H9 (cell line): ENCODE measurements around the gene IRF7. TPM values are rescaled to one million over a fixed set of nuclear protein-coding genes. Genes with fewer than 3 reads are reported as not detected.

Source experiments
- DNase-seq: peaks from one replicate; pipeline ENCODE4 v3.0.0-alpha.2; 2017
- H2AFZ ChIP-seq: one replicate; pipeline ENCODE4 v1.6.1; 2013; ENCODE audit warnings: mild to moderate bottlenecking, low read length, control low read depth, moderate library complexity
- H2AK5ac ChIP-seq: 2 replicates; pipeline ENCODE4 v1.6.1; 2013; ENCODE audit warnings: low read length, control low read depth, mixed read lengths; ENCODE audit not compliant: insufficient read length
- H2BK120ac ChIP-seq: one replicate; pipeline ENCODE4 v1.6.1; 2013; ENCODE audit warnings: low read depth, mild to moderate bottlenecking, low read length, control low read depth, inconsistent platforms; ENCODE audit not compliant: poor library complexity, severe bottlenecking
- H2BK12ac ChIP-seq: 2 replicates; pipeline ENCODE4 v1.6.1; 2013; ENCODE audit warnings: low read length, control low read depth, mixed read lengths, low read depth; ENCODE audit not compliant: insufficient read length
- H2BK15ac ChIP-seq: 2 replicates; pipeline ENCODE4 v1.6.1; 2013; ENCODE audit warnings: low read depth, low read length, control low read depth
- H2BK20ac ChIP-seq: one replicate; pipeline ENCODE4 v1.6.1; 2013; ENCODE audit warnings: low read depth, mild to moderate bottlenecking, low read length, control low read depth, inconsistent platforms; ENCODE audit not compliant: poor library complexity, severe bottlenecking
- H2BK5ac ChIP-seq: 2 replicates; pipeline ENCODE4 v1.6.1; 2013; ENCODE audit warnings: low read length, control low read depth, mixed read lengths; ENCODE audit not compliant: insufficient read length
- H3K14ac ChIP-seq: 2 replicates; pipeline ENCODE4 v1.6.1; 2013; ENCODE audit warnings: low read length, control low read depth; ENCODE audit not compliant: insufficient read depth
- H3K18ac ChIP-seq: 2 replicates; pipeline ENCODE4 v1.6.1; 2013; ENCODE audit warnings: low read depth, mild to moderate bottlenecking, mixed read lengths, low read length, control low read depth; ENCODE audit not compliant: insufficient read length
- H3K23ac ChIP-seq: 2 replicates; pipeline ENCODE4 v1.6.1; 2013; ENCODE audit warnings: low read length, control low read depth, mixed read lengths, low read depth; ENCODE audit not compliant: insufficient read length
- H3K23me2 ChIP-seq: 2 replicates; pipeline ENCODE4 v1.6.1; 2013; ENCODE audit warnings: low read depth, mild to moderate bottlenecking, mixed read lengths, low read length, control low read depth; ENCODE audit not compliant: insufficient read length, poor library complexity, severe bottlenecking
- H3K27ac ChIP-seq: 2 replicates; pipeline ENCODE4 v1.5.1; 2013; ENCODE audit warnings: low read length, control low read depth, mixed read lengths, low read depth; ENCODE audit not compliant: insufficient read length
- H3K27me3 ChIP-seq: 2 replicates; pipeline ENCODE4 v1.6.1; 2013; ENCODE audit warnings: low read length, control low read depth, inconsistent platforms; ENCODE audit not compliant: insufficient read depth
- H3K4ac ChIP-seq: 2 replicates; pipeline ENCODE4 v1.6.1; 2013; ENCODE audit warnings: low read depth, mild to moderate bottlenecking, control low read depth, inconsistent platforms, low read length, moderate library complexity
- H3K4me1 ChIP-seq: 2 replicates; pipeline ENCODE4 v1.6.1; 2013; ENCODE audit warnings: low read length, control low read depth, inconsistent platforms; ENCODE audit not compliant: insufficient read depth
- H3K4me2 ChIP-seq: 2 replicates; pipeline ENCODE4 v1.6.1; 2013; ENCODE audit warnings: low read length, control low read depth, mixed read lengths; ENCODE audit not compliant: insufficient read length, insufficient read depth
- H3K56ac ChIP-seq: 2 replicates; pipeline ENCODE4 v1.6.1; 2013; ENCODE audit warnings: low read depth, mild to moderate bottlenecking, mixed read lengths, low read length, control low read depth; ENCODE audit not compliant: insufficient read length
- H3K79me1 ChIP-seq: 2 replicates; pipeline ENCODE4 v1.6.1; 2013; ENCODE audit warnings: low read depth, mild to moderate bottlenecking, moderate library complexity, low read length, control low read depth, inconsistent platforms; ENCODE audit not compliant: insufficient read depth, poor library complexity, severe bottlenecking
- H3K79me2 ChIP-seq: 2 replicates; pipeline ENCODE4 v1.6.1; 2013; ENCODE audit warnings: low read length, control low read depth, inconsistent platforms; ENCODE audit not compliant: insufficient read depth
- H3K9ac ChIP-seq: 2 replicates; pipeline ENCODE4 v1.6.1; 2013; ENCODE audit warnings: low read length, control low read depth, mixed read lengths; ENCODE audit not compliant: insufficient read length; ENCODE audit errors: extremely low read depth
- H3K9me3 ChIP-seq: one replicate; pipeline ENCODE4 v1.6.1; 2013; ENCODE audit warnings: low read depth, low read length, inconsistent platforms; ENCODE audit not compliant: control insufficient read depth
- H3T11ph ChIP-seq: one replicate; pipeline ENCODE4 v1.6.1; 2013; ENCODE audit warnings: mild to moderate bottlenecking, low read length, control low read depth, inconsistent platforms
- H4K20me1 ChIP-seq: one replicate; pipeline ENCODE4 v1.6.1; 2013; ENCODE audit not compliant: control insufficient read depth, insufficient read length, insufficient read depth
- H4K5ac ChIP-seq: 2 replicates; pipeline ENCODE4 v1.6.1; 2013; ENCODE audit warnings: low read depth, mild to moderate bottlenecking, mixed read lengths, low read length, control low read depth; ENCODE audit not compliant: insufficient read length
- H4K8ac ChIP-seq: replicated peaks from 2 replicates; pipeline ENCODE4 v1.6.1; 2013; ENCODE audit warnings: low read length, control low read depth, mixed read lengths, low read depth; ENCODE audit not compliant: insufficient read length
- H4K91ac ChIP-seq: 2 replicates; pipeline ENCODE4 v1.6.1; 2013; ENCODE audit warnings: low read depth, mild to moderate bottlenecking, moderate library complexity, mixed read lengths, low read length, control low read depth; ENCODE audit not compliant: insufficient read length
- H3K27ac Mint-ChIP-seq, 3 experiments: 2 replicates in 2 of 3; 3 replicates in 1 of 3; pipeline ENCODE4 v1.8.0; 2020 to 2021; ENCODE audit warnings: mixed read lengths in 3 of 3, mild to moderate bottlenecking in 1 of 3, moderate library complexity in 1 of 3
- H3K27me3 Mint-ChIP-seq: 2 replicates; pipeline ENCODE4 v1.8.0; 2021; ENCODE audit warnings: low read depth, mild to moderate bottlenecking, moderate library complexity, mixed read lengths
- H3K36me3 Mint-ChIP-seq, 3 experiments: 2 replicates in 2 of 3; 3 replicates in 1 of 3; pipeline ENCODE4 v1.8.0; 2020 to 2021; ENCODE audit warnings: low read depth in 3 of 3, mixed read lengths in 3 of 3; ENCODE audit not compliant: insufficient read depth in 1 of 3
- H3K4me1 Mint-ChIP-seq, 2 experiments: 2 replicates each; pipeline ENCODE4 v1.8.0; 2020; ENCODE audit warnings: mixed read lengths in 2 of 2
- H3K4me3 Mint-ChIP-seq, 2 experiments: 2 replicates in 1 of 2; 3 replicates in 1 of 2; pipeline ENCODE4 v1.8.0; 2020 to 2021; ENCODE audit warnings: mild to moderate bottlenecking in 2 of 2, mixed read lengths in 2 of 2, moderate library complexity in 1 of 2
- H3K9me3 Mint-ChIP-seq, 2 experiments: 2 replicates in 1 of 2; 3 replicates in 1 of 2; pipeline ENCODE4 v1.8.0; 2020; ENCODE audit warnings: mild to moderate bottlenecking in 2 of 2, mixed read lengths in 2 of 2, moderate library complexity in 1 of 2
- CTCF ChIP-seq: fragments of 200-600 bp; sonication (generic); conservative IDR thresholded peaks from 3 replicates; pipeline ENCODE4 v1.8.0; 2021; ENCODE audit warnings: antibody characterized with exemption, mild to moderate bottlenecking
- WGBS: extraction: QIAGEN DNeasy Blood & Tissue Kit; methylation state at CpG from one replicate; pipeline ENCODE4 v1.1.7; 2013; ENCODE audit warnings: missing lambda C conversion rate, low lambda C conversion rate, mixed read lengths; ENCODE audit not compliant: insufficient read length; ENCODE audit errors: extremely low coverage; 5-methylcytosine and 5-hydroxymethylcytosine counted together
- total RNA-seq: library from RNA; stranded (reverse); gene quantifications from 2 replicates; pipeline ENCODE4 v1.2.1, GENCODE V29; 2021

The IRF7 gene
- total RNA-seq, 1 experiment from 2014 or later, result 9.8 TPM

- Histone ChIP-seq H4K20me1 (no peaks in the 10 kb centered on the region), H3K23ac (no peak overlapping the region), H2AFZ (no peak overlapping the region), H3K9ac (no peak overlapping the region), H3K79me2 (no peaks in the 10 kb centered on the region), H3K9me3 (no peaks in the 10 kb centered on the region), H2BK20ac (no peak overlapping the region), H2BK15ac (no peak overlapping the region), H3K27ac (no peak overlapping the region), H3K23me2 (peaks cover 19% of the 10 kb centered on the region), H4K8ac (no peak overlapping the region), H2BK120ac (no peak overlapping the region), H3K4me2 (peak overlapping the region; percentile 33), H4K5ac (no peak overlapping the region), H2AK5ac (no peak overlapping the region), H4K91ac (no peak overlapping the region), H3K14ac (no peak overlapping the region), H2BK12ac (no peak overlapping the region), H3K79me1 (no peaks in the 10 kb centered on the region), H3K27me3 (peaks cover 33% of the 10 kb centered on the region), H3K4me1 (no peaks in the 10 kb centered on the region; the same call in 1 of the 2 replicates), H3T11ph (no peak overlapping the region), H2BK5ac (no peak overlapping the region), H3K56ac (no peak overlapping the region), H3K4ac (no peak overlapping the region), H3K18ac (no peak overlapping the region)
- no peak for DNase-seq
- Mint-ChIP-seq H3K4me3 (peak overlapping the region; percentile 66 to 80), H3K36me3 (peaks cover 0 to 15% (median 0%) of the 10 kb centered on the region in 3 experiments; a peak in 2 of 7 replicates), H3K27me3 (peaks cover 56% of the 10 kb centered on the region), H3K4me1 (peaks cover 18 to 28% of the 10 kb centered on the region in 2 experiments), H3K27ac (no peak overlapping the region; a peak in 1 of 7 replicates), H3K9me3 (no peaks in the 10 kb centered on the region; a peak in 2 of 5 replicates)
- WGBS, result no CpG with 5 or more reads among the region's 34 CpGs
- no peak for TF ChIP-seq CTCF
These were observed 21.5 kb upstream of the IRF7 start for GRCh38 chr11:637333-637592.
